B cell (primary cell): Measurements from ENCODE around the gene EYS.

Experiments used
- CTCF ChIP-seq: fragments of 200-600 bp; IDR thresholded peaks from one replicate; pipeline ENCODE4 v1.8.0; 2022; ENCODE audit warnings: antibody characterized with exemption, mild to moderate bottlenecking
- EZH2 ChIP-seq: IDR thresholded peaks from 2 replicates; pipeline ENCODE4 v1.6.1; 2012; ENCODE audit warnings: borderline replicate concordance, low read depth, mild to moderate bottlenecking, moderate library complexity, low read length; ENCODE audit not compliant: insufficient read depth, poor library complexity, severe bottlenecking

- TF ChIP-seq CTCF (no peak), EZH2 (no peak)
Measured at GRCh38 chr6:64006246-64006645, 1700.8 kb downstream of the EYS start.
